B cell (primary cell): Measurements from ENCODE around the gene SIRPB2. TPM values are rescaled to one million over a fixed set of nuclear protein-coding genes. Genes with fewer than 3 reads are reported as not detected.

Experiments used
- ATAC-seq: fragments of 200-7000 bp; cut with Tn5 transposase; one replicate; pipeline ENCODE4 v1.10.0; 2021; ENCODE audit warnings: low read depth, mild to moderate bottlenecking, moderate number of reproducible peaks, moderate library complexity
- CTCF ChIA-PET: fragments of 350-600 bp; sonication (Branson Sonifier 250); formaldehyde crosslinking; loops from one replicate; lab custom pipeline; 2021; ENCODE audit warnings: antibody characterized with exemption, inconsistent platforms; lab: Charles Lee
- POLR2A ChIA-PET: fragments of 350-600 bp; sonication (Branson Sonifier 250); formaldehyde crosslinking; loops from one replicate; lab custom pipeline; 2021; ENCODE audit warnings: antibody characterized with exemption; lab: Charles Lee
- DNase-seq: peaks from one replicate; pipeline ENCODE4 v3.0.0; 2013
- H2AFZ ChIP-seq: 2 replicates; pipeline ENCODE4 v1.6.1; 2012; ENCODE audit warnings: mild to moderate bottlenecking, low read depth, low read length; ENCODE audit not compliant: insufficient read depth, poor library complexity, severe bottlenecking
- H3K27ac ChIP-seq, 2 donors: 1 replicate in 1 of 2; 2 replicates in 1 of 2; pipeline ENCODE4 v1.5.1; 2012 to 2013; ENCODE audit warnings: low read length in 2 of 2, mild to moderate bottlenecking in 2 of 2, moderate library complexity in 1 of 2
- H3K27me3 ChIP-seq, 4 experiments: fragments of 200-600 bp in 1 of 4; sonication (generic) in 1 of 4; replicated peaks in 1 of 4; 1 replicate in 2 of 4; 2 replicates in 2 of 4; pipeline versions ENCODE4 v1.6.1 to v1.7.0; 2013 to 2016; ENCODE audit warnings: low read length in 3 of 4, mild to moderate bottlenecking in 2 of 4, mixed read lengths in 1 of 4, moderate library complexity in 1 of 4; ENCODE audit not compliant: insufficient read depth in 4 of 4, control insufficient read depth in 3 of 4; ENCODE audit errors: control extremely low read depth in 1 of 4
- H3K36me3 ChIP-seq, 2 experiments: replicated peaks in 1 of 2; 1 replicate in 1 of 2; 2 replicates in 1 of 2; pipeline versions ENCODE4 v1.6.1 to v1.7.1; 2013; ENCODE audit warnings: low read length in 1 of 2; ENCODE audit not compliant: insufficient read depth in 2 of 2, control insufficient read depth in 1 of 2; ENCODE audit errors: control extremely low read depth in 1 of 2, extremely low read depth in 1 of 2
- H3K4me1 ChIP-seq, 2 donors: fragments of 200-600 bp in 1 of 2; sonication (generic) in 1 of 2; 1 replicate in 1 of 2; 2 replicates in 1 of 2; pipeline versions ENCODE4 v1.5.1 to v1.6.1; 2013 to 2017; ENCODE audit warnings: low read length in 2 of 2; ENCODE audit not compliant: control insufficient read depth in 2 of 2, insufficient read depth in 2 of 2
- H3K4me2 ChIP-seq: replicated peaks from 2 replicates; pipeline ENCODE3; 2012; ENCODE audit warnings: mild to moderate bottlenecking, low read depth, low read length; ENCODE audit not compliant: poor library complexity, severe bottlenecking
- H3K4me3 ChIP-seq, 5 experiments: fragments of 200-600 bp in 1 of 5; sonication (generic) in 1 of 5; 1 replicate in 3 of 5; 2 replicates in 2 of 5; pipeline versions ENCODE4 v1.5.1 to v1.7.0; 2011 to 2016; ENCODE audit warnings: low read length in 4 of 5, mild to moderate bottlenecking in 4 of 5, low read depth in 2 of 5, control low read depth in 1 of 5, moderate library complexity in 1 of 5; ENCODE audit not compliant: insufficient read depth in 1 of 5; ENCODE audit errors: control extremely low read depth in 1 of 5, extremely low read depth in 1 of 5
- H3K79me2 ChIP-seq: fragments of 200-600 bp; sonication (generic); one replicate; pipeline ENCODE4 v1.6.0; 2016; ENCODE audit warnings: low read length; ENCODE audit not compliant: control insufficient read depth, insufficient read depth
- H3K9ac ChIP-seq: fragments of 200-600 bp; sonication (generic); 2 replicates; pipeline ENCODE4 v1.6.1; 2017; ENCODE audit warnings: mild to moderate bottlenecking, low read length, moderate library complexity
- H3K9me3 ChIP-seq, 3 donors: one replicate each; pipeline versions ENCODE4 v1.6.1 to v1.7.1; 2013; ENCODE audit warnings: low read length in 2 of 3; ENCODE audit not compliant: control insufficient read depth in 2 of 3, insufficient read depth in 1 of 3; ENCODE audit errors: control extremely low read depth in 1 of 3
- H4K20me1 ChIP-seq: 2 replicates; pipeline ENCODE4 v1.6.0; 2012; ENCODE audit warnings: mild to moderate bottlenecking, low read length; ENCODE audit not compliant: insufficient read depth, control insufficient read depth, poor library complexity, severe bottlenecking
- H3K27ac Mint-ChIP-seq: one replicate; pipeline ENCODE4 v1.8.0; 2021; ENCODE audit warnings: mixed read lengths
- H3K27me3 Mint-ChIP-seq: one replicate; pipeline ENCODE4 v1.8.0; 2021; ENCODE audit warnings: mixed read lengths
- H3K4me1 Mint-ChIP-seq: one replicate; pipeline ENCODE4 v1.8.0; 2021; ENCODE audit warnings: mixed read lengths
- H3K4me3 Mint-ChIP-seq: one replicate; pipeline ENCODE4 v1.8.0; 2021; ENCODE audit warnings: mixed read lengths
- H3K9me3 Mint-ChIP-seq: one replicate; pipeline ENCODE4 v1.8.0; 2022; ENCODE audit warnings: mixed read lengths; ENCODE audit not compliant: insufficient read depth
- CTCF ChIP-seq: fragments of 200-600 bp; IDR thresholded peaks from one replicate; pipeline ENCODE4 v1.8.0; 2022; ENCODE audit warnings: antibody characterized with exemption, mild to moderate bottlenecking
- EZH2 ChIP-seq: IDR thresholded peaks from 2 replicates; pipeline ENCODE4 v1.6.1; 2012; ENCODE audit warnings: borderline replicate concordance, low read depth, mild to moderate bottlenecking, moderate library complexity, low read length; ENCODE audit not compliant: insufficient read depth, poor library complexity, severe bottlenecking
- WGBS: methylation state at CpG from one replicate; pipeline ENCODE4 v1.1.5; 2013; ENCODE audit warnings: missing lambda C conversion rate; ENCODE audit not compliant: insufficient coverage; 5-methylcytosine and 5-hydroxymethylcytosine counted together
- intact Hi-C: fragments of 100-400 bp; cut with micrococcal nuclease; formaldehyde crosslinking; loops from one replicate; pipeline ENCODE4 v1.10.0; 2022
- polyA plus RNA-seq: library from polyadenylated mRNA; depleted of rRNA; stranded (reverse); fragments of >200 nt; gene quantifications from 2 replicates; pipeline ENCODE4 v1.2.3, GENCODE V29; 2012
- total RNA-seq, 2 donors: library from RNA; stranded (reverse); fragments of 120-200 nt in 1 of 2; gene quantifications; 1 replicate in 1 of 2; 2 replicates in 1 of 2; pipeline versions ENCODE4 v1.2.3 to v1.2.4, GENCODE V29; 2013 to 2022

Gene SIRPB2
- total and polyA plus RNA-seq, 2 donors (not counting 1 experiment from before 2014, with no cell fraction given) = 0.51 TPM; not detected in 1

- H3K4me3 ChIP-seq = no peak overlapping the region
- TF ChIP-seq EZH2 (no peak), CTCF (no peak)
- H3K79me2 ChIP-seq = no peaks in the 10 kb centered on the region
- peaks cover 37 to 38% of the 10 kb centered on the region in 2 donors for H3K4me1 ChIP-seq
- peak overlapping the region in 1 of 2 donors; percentile 3 for H3K27ac ChIP-seq
- H2AFZ ChIP-seq = no peak overlapping the region
- H3K4me1 Mint-ChIP-seq = peaks cover 44% of the 10 kb centered on the region
- H3K36me3 ChIP-seq = no peaks in the 10 kb centered on the region
- no peaks in the 10 kb centered on the region for H3K9me3 Mint-ChIP-seq
- 0% methylated on average over 1 of the region's 2 CpGs for WGBS
- H4K20me1 ChIP-seq = no peaks in the 10 kb centered on the region
- ATAC-seq (no peak), DNase-seq (peak; percentile 24)
- CTCF ChIA-PET = interaction anchor here (1.0 to 4.2 kb wide), 2 partner anchors 11 to 963 kb away, joined by 3 to 31 read pairs; no protein-coding TSS in a partner anchor
- H3K27me3 ChIP-seq = no peaks in the 10 kb centered on the region
- POLR2A ChIA-PET = no interaction called here
- peaks cover 10% of the 10 kb centered on the region for H3K27me3 Mint-ChIP-seq
- peak overlapping the region; percentile 3 for H3K27ac Mint-ChIP-seq
- H3K4me2 ChIP-seq = peak overlapping the region; percentile 36
- peak overlapping the region; percentile 0 for H3K9ac ChIP-seq
- peaks cover 0 to 4% (median 0%) of the 10 kb centered on the region in 3 donors for H3K9me3 ChIP-seq
- intact Hi-C loops = no loop called here
- no peak overlapping the region for H3K4me3 Mint-ChIP-seq
These were observed 831 bp upstream of the SIRPB2 start for GRCh38 chr20:1491860-1492642.

- no peaks in the 10 kb centered on the region for H3K27me3 ChIP-seq
- peaks cover 37 to 38% of the 10 kb centered on the region in 2 donors for H3K4me1 ChIP-seq
- POLR2A ChIA-PET = no interaction called here
- Mint-ChIP-seq H3K4me1 (peaks cover 44% of the 10 kb centered on the region), H3K27ac (no peak overlapping the region), H3K9me3 (no peaks in the 10 kb centered on the region), H3K27me3 (peaks cover 13% of the 10 kb centered on the region), H3K4me3 (no peak overlapping the region)
- peak overlapping the region in 1 of 5 experiments; percentile 78 for H3K4me3 ChIP-seq
- no peak overlapping the region for H3K27ac ChIP-seq
- H3K9me3 ChIP-seq = peaks cover 0 to 4% (median 0%) of the 10 kb centered on the region in 3 donors
- 91% methylated on average over 8 of the region's 9 CpGs for WGBS
- DNase-seq (no peak), ATAC-seq (no peak)
- H4K20me1 ChIP-seq = no peaks in the 10 kb centered on the region
- intact Hi-C loops = no loop called here
- peak overlapping the region; percentile 70 for H2AFZ ChIP-seq
- no peaks in the 10 kb centered on the region for H3K36me3 ChIP-seq
- TF ChIP-seq EZH2 = no peak
- no peak for TF ChIP-seq CTCF
- H3K9ac ChIP-seq = no peak overlapping the region
- CTCF ChIA-PET = interaction anchor here (0.9 to 2.4 kb wide), 3 partner anchors 13 to 23 kb away, joined by 3 to 15 read pairs (median 7); no protein-coding TSS in a partner anchor
- H3K4me2 ChIP-seq = peak overlapping the region; percentile 36
- no peaks in the 10 kb centered on the region for H3K79me2 ChIP-seq
These were observed 501 bp downstream of the SIRPB2 start for GRCh38 chr20:1490643-1491195.
